Spinal cord (tissue), 10 donors: ENCODE measurements around the gene C6orf132. TPM values are rescaled to one million over a fixed set of nuclear protein-coding genes. Genes with fewer than 3 reads are reported as not detected.

ENCODE experiments used
- DNase-seq, 6 donors: peaks; one replicate each; pipeline versions ENCODE4 v3.0.0 to v3.0.0-alpha.2; 2013 to 2015; ENCODE audit warnings: low spot score in 6 of 6, low read depth in 4 of 6
- H3K27ac ChIP-seq: one replicate; pipeline ENCODE4 v1.5.1; 2013; ENCODE audit warnings: low read depth, low read length, control low read depth
- H3K27me3 ChIP-seq: one replicate; pipeline ENCODE4 v1.6.1; 2013; ENCODE audit warnings: low read length; ENCODE audit not compliant: control insufficient read depth, insufficient read depth
- H3K36me3 ChIP-seq: one replicate; pipeline ENCODE4 v1.6.1; 2013; ENCODE audit warnings: low read length; ENCODE audit not compliant: control insufficient read depth, insufficient read depth
- H3K4me1 ChIP-seq: one replicate; pipeline ENCODE4 v1.6.1; 2013; ENCODE audit warnings: low read length; ENCODE audit not compliant: control insufficient read depth, insufficient read depth
- H3K4me3 ChIP-seq: one replicate; pipeline ENCODE4 v1.5.1; 2013; ENCODE audit warnings: low read depth, low read length, control low read depth
- H3K9me3 ChIP-seq: one replicate; pipeline ENCODE4 v1.6.1; 2013; ENCODE audit warnings: low read length; ENCODE audit not compliant: control insufficient read depth, insufficient read depth
- WGBS: methylation state at CpG from one replicate; pipeline ENCODE4 v1.1.5; 2013; ENCODE audit warnings: missing lambda C conversion rate; ENCODE audit not compliant: insufficient coverage; 5-methylcytosine and 5-hydroxymethylcytosine counted together
- polyA plus RNA-seq, 2 donors: library from polyadenylated mRNA; unstranded; fragments of 120-200 nt; gene quantifications; one replicate each; pipeline ENCODE4 v1.2.1, GENCODE V29; 2013; ENCODE audit not compliant: insufficient read length in 2 of 2
- total RNA-seq, 2 donors: library from RNA; depleted of rRNA in 1 of 2; stranded (reverse); fragments of 120-200 nt in 1 of 2; fragments of >200 nt in 1 of 2; gene quantifications; one replicate each; pipeline versions ENCODE4 v1.2.3 to v1.2.4, GENCODE V29; 2013 to 2014
- donor health status: healthy.

Gene C6orf132
- total and polyA plus RNA-seq, 4 donors, result 0.10 to 0.28 (median 0.21) TPM

GRCh38 chr6:42068173-42068572 is 74.2 kb downstream of the C6orf132 start:
- no peaks in the 10 kb centered on the region for H3K9me3 ChIP-seq
- no peaks in the 10 kb centered on the region for H3K27me3 ChIP-seq
- no peak for DNase-seq
- H3K27ac ChIP-seq, result no peak overlapping the region
- no peaks in the 10 kb centered on the region for H3K4me1 ChIP-seq
- no peak overlapping the region for H3K4me3 ChIP-seq
- peaks cover 54% of the 10 kb centered on the region for H3K36me3 ChIP-seq
- 98% methylated on average over 7 of the region's 7 CpGs for WGBS

GRCh38 chr6:42066156-42066675 is 76.2 kb downstream of the C6orf132 start:
- Histone ChIP-seq H3K27ac (no peak overlapping the region), H3K36me3 (peaks cover 56% of the 10 kb centered on the region), H3K27me3 (no peaks in the 10 kb centered on the region), H3K4me3 (no peak overlapping the region), H3K9me3 (no peaks in the 10 kb centered on the region), H3K4me1 (no peaks in the 10 kb centered on the region)
- WGBS, result 92% methylated on average over 13 of the region's 13 CpGs
- no peak for DNase-seq

- no peaks in the 10 kb centered on the region for H3K27me3 ChIP-seq
- WGBS, result no CpG with 5 or more reads among the region's 5 CpGs
- no peak for DNase-seq
- no peak overlapping the region for H3K27ac ChIP-seq
- peaks cover 29% of the 10 kb centered on the region for H3K36me3 ChIP-seq
- H3K4me1 ChIP-seq, result no peaks in the 10 kb centered on the region
- no peak overlapping the region for H3K4me3 ChIP-seq
- H3K9me3 ChIP-seq, result no peaks in the 10 kb centered on the region
Measured at GRCh38 chr6:42059743-42060142, 82.7 kb downstream of the C6orf132 start.

GRCh38 chr6:42053601-42054000 is 88.8 kb downstream of the C6orf132 start:
- Histone ChIP-seq H3K36me3 (peaks cover 21% of the 10 kb centered on the region), H3K4me3 (no peak overlapping the region)
- DNase-seq, result no peak

GRCh38 chr6:42051268-42051653 is 91.2 kb downstream of the C6orf132 start:
- no peak overlapping the region for H3K27ac ChIP-seq
- H3K27me3 ChIP-seq, result peaks cover 14% of the 10 kb centered on the region
- WGBS, result 38% methylated on average over 4 of the region's 8 CpGs
- H3K4me3 ChIP-seq, result peak overlapping the region; percentile 89
- peaks cover 6% of the 10 kb centered on the region for H3K36me3 ChIP-seq
- DNase-seq, result no peak
- H3K4me1 ChIP-seq, result peaks cover 27% of the 10 kb centered on the region
- H3K9me3 ChIP-seq, result no peaks in the 10 kb centered on the region

More at GRCh38 chr6:42053601-42054000, 88.8 kb downstream of the C6orf132 start:
- Histone ChIP-seq H3K9me3 (no peaks in the 10 kb centered on the region), H3K27ac (no peak overlapping the region), H3K4me1 (peaks cover 22% of the 10 kb centered on the region), H3K27me3 (peaks cover 7% of the 10 kb centered on the region)

Other genes starting within 250 kb of the C6orf132 start
- 1 to 10 TPM; 6.0 to 7.0 TPM for gene USP49, start 247.2 kb downstream of the C6orf132 start, total RNA-seq
- 10 to 100 TPM; 17.7 to 19.1 TPM for gene USP49, start 247.2 kb downstream of the C6orf132 start, polyA plus RNA-seq
- 10 to 100 TPM; 21.8 to 23.3 TPM for gene MED20, start 221.5 kb downstream of the C6orf132 start, total RNA-seq
- gene MED20, start 221.5 kb downstream of the C6orf132 start, polyA plus RNA-seq, result 10 to 100 TPM; 21.9 to 23.8 TPM
- gene BYSL, start 221.1 kb downstream of the C6orf132 start, total RNA-seq, result 1 to 10 TPM; 8.4 to 9.9 TPM
- gene BYSL, start 221.1 kb downstream of the C6orf132 start, polyA plus RNA-seq, result 10 to 100 TPM; 23.5 to 24.7 TPM
- gene CCND3, start 200.8 kb downstream of the C6orf132 start, total RNA-seq, result 10 to 100 TPM; 21.1 to 22.8 TPM
- gene CCND3, start 200.8 kb downstream of the C6orf132 start, polyA plus RNA-seq, result 10 to 100 TPM; 41.6 to 44.0 TPM
- 10 to 100 TPM; 11.2 to 17.9 TPM for gene TAF8, start 92.1 kb downstream of the C6orf132 start, total RNA-seq
- gene TAF8, start 92.1 kb downstream of the C6orf132 start, polyA plus RNA-seq, result 10 to 100 TPM; 10.5 to 15.4 TPM
- 1 to 10 TPM; 1.5 to 1.9 TPM for gene GUCA1A, start 30.7 kb upstream of the C6orf132 start, total RNA-seq
- gene GUCA1A, start 30.7 kb upstream of the C6orf132 start, polyA plus RNA-seq, result 1 to 10 TPM; 4.3 to 5.8 TPM
- 1 to 10 TPM in 1 of 2 donors, under 1 TPM in 1; 0.55 to 1.3 TPM for gene GUCA1B, start 52.3 kb upstream of the C6orf132 start, total RNA-seq
- gene GUCA1B, start 52.3 kb upstream of the C6orf132 start, polyA plus RNA-seq, result 1 to 10 TPM; 2.5 to 3.9 TPM
- gene MRPS10, start 75.2 kb upstream of the C6orf132 start, total RNA-seq, result 10 to 100 TPM; 28.8 to 45.3 TPM
- gene MRPS10, start 75.2 kb upstream of the C6orf132 start, polyA plus RNA-seq, result 10 to 100 TPM; 29.7 to 30.4 TPM